H1 (cell line): Measurements from ENCODE around the gene CERT1. TPM values are rescaled to one million over a fixed set of nuclear protein-coding genes. Genes with fewer than 3 reads are reported as not detected.

ENCODE experiments used
- CTCF ChIA-PET: fragments of 300-600 bp; sonication (Branson Sonifier 250); formaldehyde crosslinking; loops from one replicate; lab custom pipeline; 2021; ENCODE audit not compliant: partially characterized antibody; lab: Charles Lee
- POLR2A ChIA-PET: fragments of 300-600 bp; sonication (Branson Sonifier 250); formaldehyde crosslinking; loops from one replicate; lab custom pipeline; 2021; ENCODE audit warnings: inconsistent platforms; ENCODE audit not compliant: partially characterized antibody; lab: Charles Lee
- DNase-seq, 2 experiments: peaks; one replicate each; pipeline versions ENCODE4 v3.0.0 to v3.0.0-alpha.2; 2010 to 2022; ENCODE audit warnings: low spot score in 2 of 2, low read depth in 1 of 2, mixed read lengths in 1 of 2
- FAIRE-seq: peaks from 2 replicates; lab custom pipeline; 2011; peaks lifted over from hg19 to GRCh38; lab: Jason Lieb, UNC
- H2AFZ ChIP-seq: 2 replicates; pipeline ENCODE4 v1.8.1; 2012; ENCODE audit warnings: low read length, inconsistent platforms
- H2AK5ac ChIP-seq: 2 replicates; pipeline ENCODE4 v1.6.1; 2013; ENCODE audit warnings: low read depth, low read length
- H2BK120ac ChIP-seq: replicated peaks from 2 replicates; pipeline ENCODE3; 2013; ENCODE audit warnings: low read depth, low read length, inconsistent platforms
- H2BK12ac ChIP-seq: 2 replicates; pipeline ENCODE4 v1.6.1; 2013; ENCODE audit warnings: low read depth, low read length
- H2BK15ac ChIP-seq: 2 replicates; pipeline ENCODE4 v1.6.1; 2013; ENCODE audit warnings: low read length
- H2BK20ac ChIP-seq: 2 replicates; pipeline ENCODE4 v1.6.1; 2013; ENCODE audit warnings: low read length
- H2BK5ac ChIP-seq: 2 replicates; pipeline ENCODE4 v1.6.1; 2013; ENCODE audit warnings: low read depth, low read length
- H3K14ac ChIP-seq: 2 replicates; pipeline ENCODE4 v1.6.1; 2013; ENCODE audit warnings: inconsistent platforms; ENCODE audit not compliant: insufficient read length
- H3K18ac ChIP-seq: 2 replicates; pipeline ENCODE4 v1.6.1; 2013; ENCODE audit warnings: low read length; ENCODE audit errors: extremely low read depth
- H3K23ac ChIP-seq: 2 replicates; pipeline ENCODE4 v1.6.1; 2013; ENCODE audit warnings: inconsistent platforms; ENCODE audit not compliant: insufficient read length
- H3K23me2 ChIP-seq: 2 replicates; pipeline ENCODE4 v1.6.1; 2013; ENCODE audit warnings: low read depth, low read length
- H3K27ac ChIP-seq: 2 replicates; pipeline ENCODE4 v1.6.1; 2011; ENCODE audit warnings: low read depth, low read length, inconsistent platforms
- H3K27me3 ChIP-seq, 4 experiments: replicated peaks in 1 of 4; 1 replicate in 1 of 4; 2 replicates in 3 of 4; pipeline versions ENCODE4 v1.6.1 to v1.8.1; 2011 to 2013; ENCODE audit warnings: low read length in 3 of 4, mild to moderate bottlenecking in 3 of 4, inconsistent platforms in 2 of 4, mixed read lengths in 2 of 4, moderate library complexity in 1 of 4; ENCODE audit not compliant: control insufficient read depth in 3 of 4, insufficient read depth in 3 of 4; ENCODE audit errors: extremely low read depth in 1 of 4
- H3K36me3 ChIP-seq, 4 experiments: 2 replicates each; pipeline versions ENCODE4 v1.6.1 to v1.8.1; 2011 to 2013; ENCODE audit warnings: mild to moderate bottlenecking in 4 of 4, low read length in 3 of 4, moderate library complexity in 2 of 4, control low read depth in 1 of 4, inconsistent platforms in 1 of 4; ENCODE audit not compliant: insufficient read depth in 4 of 4, control insufficient read depth in 2 of 4
- H3K4ac ChIP-seq: replicated peaks from 2 replicates; pipeline ENCODE3; 2013; ENCODE audit warnings: low read length, low read depth, mixed read lengths, inconsistent platforms; ENCODE audit not compliant: insufficient read length
- H3K4me1 ChIP-seq, 4 experiments: replicated peaks in 1 of 4; 1 replicate in 1 of 4; 2 replicates in 3 of 4; pipeline versions ENCODE4 v1.6.1 to v1.8.1; 2011 to 2013; ENCODE audit warnings: low read length in 3 of 4, inconsistent platforms in 2 of 4, mixed read lengths in 1 of 4; ENCODE audit not compliant: insufficient read depth in 4 of 4, control insufficient read depth in 3 of 4
- H3K4me2 ChIP-seq, 2 experiments: 2 replicates each; pipeline versions ENCODE4 v1.6.1 to v1.8.1; 2011 to 2013; ENCODE audit warnings: low read depth in 2 of 2, low read length in 2 of 2, control low read depth in 1 of 2, inconsistent platforms in 1 of 2, mild to moderate bottlenecking in 1 of 2; ENCODE audit not compliant: insufficient read depth in 1 of 2
- H3K4me3 ChIP-seq, 4 experiments: fragments of 200-600, 300-600 bp in 1 of 4; sonication (generic), shearing (Covaris generic), sonication (Bioruptor Twin) in 1 of 4; 2 replicates each; pipeline versions ENCODE4 v1.5.1 to v1.8.1; 2011 to 2016; ENCODE audit warnings: low read length in 4 of 4, low read depth in 3 of 4, control low read depth in 2 of 4, inconsistent platforms in 2 of 4, mild to moderate bottlenecking in 2 of 4, mixed read lengths in 1 of 4, moderate library complexity in 1 of 4; ENCODE audit not compliant: insufficient read depth in 2 of 4; ENCODE audit errors: extremely low read depth in 1 of 4
- H3K56ac ChIP-seq: replicated peaks from 2 replicates; pipeline ENCODE3; 2013; ENCODE audit warnings: low read depth, mild to moderate bottlenecking, mixed read lengths, low read length, inconsistent platforms; ENCODE audit not compliant: insufficient read length
- H3K79me1 ChIP-seq: 2 replicates; pipeline ENCODE4 v1.6.1; 2013; ENCODE audit warnings: low read depth, low read length, control low read depth
- H3K79me2 ChIP-seq, 2 experiments: 2 replicates each; pipeline versions ENCODE4 v1.6.1 to v1.8.1; 2012 to 2013; ENCODE audit warnings: low read length in 2 of 2, mild to moderate bottlenecking in 2 of 2, inconsistent platforms in 1 of 2; ENCODE audit not compliant: insufficient read depth in 2 of 2, control insufficient read depth in 1 of 2
- H3K9ac ChIP-seq, 4 experiments: replicated peaks in 1 of 4; 1 replicate in 1 of 4; 2 replicates in 3 of 4; pipeline versions ENCODE4 v1.6.1 to v1.8.1; 2011 to 2013; ENCODE audit warnings: low read depth in 3 of 4, low read length in 3 of 4, control low read depth in 2 of 4, mild to moderate bottlenecking in 2 of 4, moderate library complexity in 2 of 4, inconsistent platforms in 1 of 4; ENCODE audit errors: extremely low read depth in 1 of 4
- H3K9me3 ChIP-seq, 2 experiments: 2 replicates each; pipeline versions ENCODE4 v1.6.1 to v1.8.1; 2012 to 2013; ENCODE audit warnings: mild to moderate bottlenecking in 2 of 2, moderate library complexity in 2 of 2, control low read depth in 1 of 2, inconsistent platforms in 1 of 2, low read depth in 1 of 2, low read length in 1 of 2, mixed read lengths in 1 of 2; ENCODE audit not compliant: insufficient read depth in 2 of 2
- H4K20me1 ChIP-seq, 2 experiments: replicated peaks in 1 of 2; 2 replicates each; pipeline versions ENCODE3 to v1.8.1; 2011 to 2013; ENCODE audit warnings: inconsistent platforms in 2 of 2, low read length in 2 of 2, mild to moderate bottlenecking in 1 of 2; ENCODE audit not compliant: insufficient read depth in 2 of 2, control insufficient read depth in 1 of 2
- H4K5ac ChIP-seq: 2 replicates; pipeline ENCODE4 v1.6.1; 2013; ENCODE audit warnings: low read length, low read depth, mixed read lengths, inconsistent platforms; ENCODE audit not compliant: insufficient read length
- H4K8ac ChIP-seq: 2 replicates; pipeline ENCODE4 v1.8.0; 2013; ENCODE audit warnings: mild to moderate bottlenecking, moderate library complexity, low read length, inconsistent platforms; ENCODE audit not compliant: insufficient read depth; ENCODE audit errors: extremely low read depth
- H4K91ac ChIP-seq: replicated peaks from 2 replicates; pipeline ENCODE3; 2013; ENCODE audit warnings: low read length, mixed read lengths, inconsistent platforms; ENCODE audit not compliant: insufficient read length
- BACH1 ChIP-seq: IDR thresholded peaks from 2 replicates; pipeline ENCODE4 v1.6.1; 2012; ENCODE audit warnings: low read length, improper control_type of control experiment
- BRCA1 ChIP-seq: IDR thresholded peaks from 2 replicates; pipeline ENCODE4 v1.6.1; 2012; ENCODE audit warnings: low read depth, low read length, improper control_type of control experiment
- KDM4A ChIP-seq: IDR thresholded peaks from one replicate; pipeline ENCODE4 v1.7.1; 2012; ENCODE audit warnings: low read depth, mild to moderate bottlenecking, moderate library complexity, low read length, inconsistent platforms; ENCODE audit not compliant: severe bottlenecking
- KDM5A ChIP-seq: fragments of 200-600 bp; IDR thresholded peaks from 2 replicates; pipeline ENCODE4 v1.7.1; 2012; ENCODE audit warnings: mild to moderate bottlenecking, low read length, inconsistent platforms, mixed read lengths
- POLR2AphosphoS5 ChIP-seq: IDR thresholded peaks from 2 replicates; pipeline ENCODE4 v1.6.1; 2011; ENCODE audit warnings: low read depth, low read length
- WGBS, 2 experiments: shearing (Covaris generic) in 1 of 2; methylation state at CpG; one replicate each; pipeline versions ENCODE4 v1.1.6 to v1.1.7; 2013 to 2015; ENCODE audit warnings: low lambda C conversion rate in 2 of 2, mixed read lengths in 2 of 2, inconsistent platforms in 1 of 2, low coverage in 1 of 2, missing lambda C conversion rate in 1 of 2; ENCODE audit not compliant: insufficient replicate concordance in 2 of 2, insufficient coverage in 1 of 2, insufficient read length in 1 of 2; ENCODE audit errors: extremely low coverage in 1 of 2, missing lambda C conversion rate in 1 of 2; 5-methylcytosine and 5-hydroxymethylcytosine counted together
- polyA plus RNA-seq, 7 experiments: library from polyadenylated mRNA; depleted of rRNA in 3 of 7; stranded (reverse) in 5 of 7; unstranded in 2 of 7; fragments of >200 nt in 5 of 7; fragments of 200-250 nt in 2 of 7; gene quantifications; 1 replicate in 5 of 7; 2 replicates in 1 of 7; 4 replicates in 1 of 7; pipeline versions ENCODE4 v1.2.1 to v1.2.3, GENCODE V29; 2011 to 2013; ENCODE audit warnings: missing spikeins in 2 of 7, mixed read lengths in 2 of 7
- total RNA-seq: library from RNA; stranded (reverse); fragmentation: NEBNext Ultra II Directional; extraction: Animal tissue kit (Norgen Biotek cat#: 25700); gene quantifications from 2 replicates; pipeline ENCODE4 v1.2.1, GENCODE V29; 2021
- TF ChIP-seq, protein P1 (sequence below): IDR thresholded peaks from 2 replicates; pipeline ENCODE4 v1.6.1; 2012; ENCODE audit warnings: low read length, inconsistent platforms

Gene CERT1
- total and polyA plus RNA-seq, 2 of the 8 experiments (the other 6 are each of a cell fraction or from before 2014, with no cell fraction given), result 7.8 to 55.3 TPM

DNA sequence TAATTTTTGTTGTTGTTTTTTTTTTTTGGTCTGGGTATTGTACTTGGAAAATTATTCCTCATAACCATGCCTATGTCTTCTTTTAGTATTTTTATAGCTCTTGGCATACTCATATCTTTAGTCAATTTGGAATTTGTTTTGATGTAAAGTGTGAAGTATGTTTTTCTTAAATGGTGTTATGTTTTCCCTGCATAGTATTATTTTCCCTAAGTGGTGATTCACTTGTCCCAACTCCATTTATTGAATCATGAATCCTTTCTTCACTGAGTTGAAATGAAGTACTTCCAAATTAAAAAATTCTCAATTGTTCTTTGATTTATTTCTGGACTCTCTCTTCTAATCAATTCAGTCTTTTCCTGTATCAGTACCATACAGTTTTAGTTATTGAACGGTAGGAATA lies 46.8 kb upstream of the CERT1 start:
- no peak overlapping the region for H2BK120ac ChIP-seq
- no peaks in the 10 kb centered on the region for H3K23me2 ChIP-seq
- H4K5ac ChIP-seq, result no peak overlapping the region
- H3K79me1 ChIP-seq, result no peaks in the 10 kb centered on the region
- H4K91ac ChIP-seq, result no peak overlapping the region
- no peak overlapping the region for H3K4ac ChIP-seq
- H2AK5ac ChIP-seq, result no peak overlapping the region
- H2BK15ac ChIP-seq, result no peak overlapping the region
- ChIA-PET POLR2A (no interaction called here), CTCF (no interaction called here)
- no peak overlapping the region for H3K27ac ChIP-seq
- 93% methylated on average over 1 of the region's 1 CpG; no CpG with 5 or more reads in 1 of the 2 experiments for WGBS, 2 experiments
- H3K23ac ChIP-seq, result no peak overlapping the region
- no peak overlapping the region for H2BK5ac ChIP-seq
- H3K36me3 ChIP-seq, result no peaks in the 10 kb centered on the region
- no peaks in the 10 kb centered on the region for H3K9me3 ChIP-seq
- H3K27me3 ChIP-seq, result no peaks in the 10 kb centered on the region
- no peak overlapping the region for H3K56ac ChIP-seq
- no peak for FAIRE-seq
- no peak overlapping the region for H3K4me2 ChIP-seq
- no peak overlapping the region for H2BK12ac ChIP-seq
- no peak overlapping the region for H4K8ac ChIP-seq
- no peak overlapping the region for H2AFZ ChIP-seq
- H3K79me2 ChIP-seq, result no peaks in the 10 kb centered on the region
- no peaks in the 10 kb centered on the region for H4K20me1 ChIP-seq
- H3K18ac ChIP-seq, result no peak overlapping the region
- H3K9ac ChIP-seq, result no peak overlapping the region
- no peak overlapping the region for H2BK20ac ChIP-seq
- no peak for DNase-seq
- no peak overlapping the region for H3K14ac ChIP-seq
- no peak overlapping the region for H3K4me3 ChIP-seq
- H3K4me1 ChIP-seq, result no peaks in the 10 kb centered on the region
- TF ChIP-seq KDM5A (no peak), BACH1 (no peak), POLR2AphosphoS5 (no peak), KDM4A (no peak), BRCA1 (no peak)
- TF ChIP-seq, protein P1, sequence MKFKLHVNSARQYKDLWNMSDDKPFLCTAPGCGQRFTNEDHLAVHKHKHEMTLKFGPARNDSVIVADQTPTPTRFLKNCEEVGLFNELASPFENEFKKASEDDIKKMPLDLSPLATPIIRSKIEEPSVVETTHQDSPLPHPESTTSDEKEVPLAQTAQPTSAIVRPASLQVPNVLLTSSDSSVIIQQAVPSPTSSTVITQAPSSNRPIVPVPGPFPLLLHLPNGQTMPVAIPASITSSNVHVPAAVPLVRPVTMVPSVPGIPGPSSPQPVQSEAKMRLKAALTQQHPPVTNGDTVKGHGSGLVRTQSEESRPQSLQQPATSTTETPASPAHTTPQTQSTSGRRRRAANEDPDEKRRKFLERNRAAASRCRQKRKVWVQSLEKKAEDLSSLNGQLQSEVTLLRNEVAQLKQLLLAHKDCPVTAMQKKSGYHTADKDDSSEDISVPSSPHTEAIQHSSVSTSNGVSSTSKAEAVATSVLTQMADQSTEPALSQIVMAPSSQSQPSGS, result no peak
